ENCODE results near the gene BBLN.
A peak's percentile ranks its signal among the peaks of the same experiment; 100 is the strongest.
"Not testable (repeated sequence)": the region's sequence is repeated elsewhere in the genome, so short reads cannot be mapped to it uniquely, and the experiment has no call there.

BBLN gene

DNA sequence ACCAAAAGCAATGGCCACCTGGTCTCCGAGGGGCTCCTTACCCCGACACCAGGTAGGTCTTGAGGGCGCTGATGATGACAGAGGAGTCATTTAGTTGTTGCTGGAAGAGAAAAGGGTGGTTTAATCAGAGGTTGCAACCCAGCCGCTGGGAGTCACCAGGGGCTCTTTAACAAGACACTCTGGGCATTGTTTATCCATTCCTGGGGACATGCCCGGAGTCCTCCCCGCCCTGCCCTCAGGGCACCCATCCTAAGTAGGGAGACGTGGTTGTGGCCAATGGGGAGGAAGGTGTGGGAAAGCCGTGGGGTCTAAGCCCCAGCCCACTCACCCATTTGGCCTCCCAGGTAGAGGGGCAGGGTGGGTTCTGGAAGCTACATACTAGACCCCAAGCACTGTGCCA lies 35.6 kb upstream of the BBLN start:
- no peak for DNase-seq (ENCODE audit: low read depth, low spot score)

DNA sequence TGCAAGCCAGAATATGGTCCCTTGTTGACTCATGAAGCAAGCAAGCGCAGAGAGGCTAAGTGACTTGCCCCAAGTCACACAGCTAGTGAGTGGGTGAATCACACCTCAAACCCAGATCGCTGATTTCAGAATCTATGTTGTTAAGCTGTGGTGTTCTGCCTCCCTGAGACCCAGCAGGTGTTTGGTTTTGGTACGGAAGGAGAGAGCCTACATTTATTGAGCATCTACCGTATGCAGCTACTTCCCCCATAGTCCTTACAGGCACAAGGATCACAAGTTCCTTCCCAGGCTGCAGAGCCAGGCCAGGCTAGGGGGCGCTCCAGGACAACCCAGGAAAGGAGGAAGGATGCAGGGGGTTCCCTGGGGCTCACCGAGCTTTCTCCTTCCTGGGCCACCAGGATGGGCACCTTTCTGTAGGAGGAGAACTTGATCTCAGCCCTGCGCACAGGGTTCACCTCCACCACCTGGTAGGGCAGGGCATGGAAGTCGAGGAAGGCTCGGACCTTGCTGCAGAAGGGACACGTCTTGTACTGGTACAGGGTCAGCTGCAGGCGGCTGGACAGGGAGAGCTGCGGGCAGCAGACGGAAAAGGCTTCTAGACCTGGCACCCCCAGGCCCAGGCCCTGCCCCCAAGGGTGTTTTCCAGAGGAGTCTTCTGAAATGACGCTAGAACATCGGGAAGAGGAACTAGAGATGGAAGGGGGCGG lies 35.0 kb upstream of the BBLN start:
- DNase-seq (ENCODE audit: low read depth, low spot score), result peak; percentile 23

DNA sequence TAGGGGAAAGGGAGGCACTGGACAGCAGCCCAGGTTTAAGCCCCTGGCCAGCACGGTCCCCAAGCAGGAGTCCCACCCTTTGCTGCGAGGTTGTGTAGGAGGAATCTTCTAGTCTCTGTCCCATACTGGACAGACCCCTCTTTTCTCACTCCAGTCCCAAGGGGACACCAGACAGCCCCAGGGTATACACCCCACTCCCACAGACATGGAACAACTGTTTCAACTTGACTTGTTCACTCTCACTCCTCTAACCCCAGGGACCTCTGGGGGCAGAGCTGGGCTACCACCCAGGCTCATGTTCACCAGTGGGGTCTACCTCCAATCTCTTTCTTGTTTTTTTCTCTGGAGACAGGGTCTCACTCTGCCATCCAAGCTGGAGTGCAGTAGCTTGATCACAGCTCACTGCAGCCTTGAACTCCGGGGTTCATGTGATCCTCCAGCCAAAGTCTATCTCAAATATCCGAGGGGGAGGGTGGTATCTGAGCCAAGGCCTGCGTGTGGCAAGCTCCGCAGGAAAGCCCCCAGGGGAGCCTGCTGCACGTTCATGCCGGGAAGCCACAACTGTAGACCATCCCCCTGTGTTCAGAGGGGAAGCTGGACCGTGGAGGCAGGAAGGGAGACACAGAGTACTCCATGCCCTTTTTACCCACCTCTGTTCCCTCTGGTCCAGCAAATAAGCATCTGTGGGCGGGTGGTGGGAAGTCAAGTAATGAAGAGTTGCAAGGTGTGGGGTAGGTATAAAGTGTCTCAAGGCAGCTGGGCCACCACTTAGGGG lies 34.3 kb upstream of the BBLN start:
- no peak for DNase-seq (ENCODE audit: low read depth, low spot score)

DNA sequence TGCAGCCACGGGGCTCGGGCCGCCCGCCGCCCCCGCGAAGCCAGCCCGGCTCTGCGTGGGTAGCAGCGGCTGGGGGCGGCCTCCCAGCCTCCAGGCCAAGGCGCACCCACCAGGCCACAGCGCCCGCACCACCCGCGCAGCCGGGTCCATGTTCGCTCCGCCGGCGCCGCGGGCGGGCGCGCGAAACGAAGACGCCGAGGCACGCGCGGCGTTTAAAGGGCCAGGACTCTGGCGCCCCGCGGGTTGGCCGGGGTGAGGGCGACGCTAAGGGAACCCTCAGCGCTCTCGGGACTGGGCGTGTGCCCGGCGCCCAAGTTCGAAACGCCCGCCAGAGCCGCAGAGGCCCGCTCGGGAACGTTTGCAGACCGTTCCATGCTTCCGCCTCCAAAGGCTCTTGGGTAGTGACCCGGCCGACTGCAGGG lies 32.5 kb upstream of the BBLN start, which contains the start of gene PTGES2:
PTGES2 (minus strand) TSS at position 162 of the 422 bp plus-strand sequence; CDS start at position 150, 12 bp downstream.
- DNase-seq (ENCODE audit: low read depth, low spot score), result peak; percentile 46

DNA sequence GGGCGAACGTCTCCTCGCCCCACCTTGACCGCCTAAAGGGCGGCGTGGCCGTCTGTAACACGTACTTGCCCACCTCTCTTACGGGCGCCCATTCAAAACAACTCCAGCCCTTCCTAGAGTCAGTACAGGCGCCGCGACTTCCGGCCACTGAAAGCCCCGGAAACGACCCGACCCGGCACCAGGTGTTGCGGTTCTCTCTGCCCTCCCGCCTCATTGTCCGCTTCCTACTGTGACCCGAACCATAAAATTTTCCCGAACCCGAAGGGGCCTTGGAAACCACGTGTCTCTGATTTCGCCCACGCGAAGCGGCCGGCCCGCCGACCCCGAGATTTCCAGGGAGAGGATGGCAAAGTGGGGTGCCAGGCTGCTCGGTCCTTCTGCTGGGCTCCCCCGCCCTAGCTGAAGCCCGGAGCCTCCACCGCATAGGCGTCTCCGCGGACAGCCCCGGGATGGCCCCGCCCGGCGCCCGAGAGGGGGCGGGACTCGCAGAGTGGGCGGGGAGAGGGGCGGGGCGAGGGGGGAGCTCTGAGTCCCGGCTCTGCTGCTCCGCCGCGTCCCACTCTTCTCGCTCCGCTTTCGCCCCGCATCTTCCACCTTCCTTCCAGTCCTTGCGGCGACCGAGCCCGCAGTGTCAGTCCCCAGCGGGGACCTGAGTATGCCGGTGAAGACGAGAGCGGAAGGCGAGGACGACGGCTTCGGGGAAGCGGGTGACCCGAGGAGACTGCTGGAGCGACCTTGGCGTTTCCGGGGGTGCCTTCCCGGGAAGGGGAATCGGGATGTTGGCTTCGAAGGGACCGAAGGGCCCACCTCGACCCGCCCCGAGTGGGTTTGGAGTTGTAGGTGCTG lies 31.9 kb upstream of the BBLN start:
- DNase-seq (ENCODE audit: low read depth, low spot score), result peak; percentile 78

DNA sequence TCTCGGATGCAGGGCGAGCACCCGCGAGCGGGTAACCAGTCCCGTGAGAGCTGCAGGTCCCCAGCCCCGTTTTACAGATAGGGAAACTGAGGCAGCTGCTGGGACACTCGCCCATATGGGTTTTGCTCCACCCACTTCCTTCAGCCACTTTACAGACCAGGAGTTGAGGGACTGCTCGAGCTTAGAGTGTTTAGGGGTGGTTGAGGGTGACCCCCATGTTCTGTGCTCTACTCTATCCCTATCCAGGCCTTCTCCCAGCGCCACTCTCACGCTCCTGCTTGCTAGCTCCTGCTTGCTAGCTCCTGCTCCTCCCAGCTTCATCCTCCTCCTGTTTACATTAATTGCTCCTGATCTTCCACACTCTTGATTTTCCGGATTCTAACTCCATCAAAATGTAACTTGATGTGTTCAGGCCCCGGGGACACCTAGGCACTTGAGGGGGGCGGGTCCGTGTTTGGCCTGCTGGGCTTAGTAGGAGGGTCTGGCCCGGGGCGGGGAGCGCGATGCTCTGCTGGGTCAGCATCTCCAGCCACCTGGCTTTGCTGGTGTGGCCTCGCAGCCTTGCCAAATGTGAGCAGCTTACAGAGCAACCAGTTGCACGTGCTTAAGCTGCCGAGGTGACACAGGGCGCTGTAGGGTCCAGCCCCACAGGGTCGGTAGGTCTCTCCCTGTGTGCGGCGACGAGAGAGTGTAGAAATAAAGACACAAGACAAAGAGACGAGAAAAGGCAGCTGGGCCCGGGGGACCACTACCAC lies 31.1 kb upstream of the BBLN start:
- DNase-seq (ENCODE audit: low read depth, low spot score), result no peak

DNA sequence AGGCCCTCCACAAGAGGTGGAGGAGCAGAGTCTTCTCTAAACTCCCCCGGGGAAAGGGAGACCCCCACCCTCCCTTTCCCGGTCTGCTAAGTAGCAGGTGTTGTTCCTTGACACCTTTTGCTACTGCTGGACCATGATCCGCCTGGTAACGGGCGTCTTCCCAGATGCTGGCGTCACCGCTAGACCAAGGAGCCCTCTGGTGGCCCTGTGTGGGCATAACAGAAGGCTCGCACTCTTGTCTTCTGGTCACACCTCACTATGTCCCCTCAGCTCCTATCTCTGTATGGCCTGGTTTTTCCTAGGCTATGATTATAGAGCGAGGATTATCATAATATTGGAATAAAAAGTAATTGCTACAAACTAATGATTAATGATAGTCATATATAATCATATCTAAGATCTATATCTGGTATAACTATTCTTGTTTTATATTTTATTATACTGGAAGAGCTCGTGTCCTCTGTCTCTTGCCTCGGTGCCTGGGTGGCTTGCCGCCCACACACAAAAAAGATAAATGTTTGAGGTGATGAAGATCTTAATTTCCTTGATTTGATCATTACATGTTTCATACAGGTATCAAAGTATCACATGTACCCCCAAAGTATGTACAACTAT lies 30.0 kb upstream of the BBLN start:
- not testable (repeated sequence) for DNase-seq (ENCODE audit: low read depth, low spot score)

DNA sequence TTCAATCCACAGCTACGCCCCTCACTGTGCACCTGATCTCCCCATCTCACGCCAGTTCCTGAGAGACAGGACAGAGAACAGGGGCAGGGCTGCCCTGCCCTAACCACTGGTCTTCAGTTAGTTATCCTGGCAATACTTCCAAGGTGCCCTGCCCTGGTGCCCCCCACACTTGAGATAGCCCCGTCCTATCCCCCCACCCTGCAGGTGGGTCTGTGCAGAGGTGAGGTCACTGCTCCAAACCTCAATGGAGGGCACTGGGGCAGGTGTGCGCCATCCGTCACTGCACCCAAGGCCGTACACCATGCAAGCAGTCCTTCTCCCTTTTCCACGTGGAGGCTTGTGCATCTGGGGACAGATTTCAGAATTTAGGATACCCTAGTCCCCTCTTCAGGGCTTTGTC lies 29.4 kb upstream of the BBLN start:
- DNase-seq (ENCODE audit: low read depth, low spot score), result not testable (repeated sequence)

DNA sequence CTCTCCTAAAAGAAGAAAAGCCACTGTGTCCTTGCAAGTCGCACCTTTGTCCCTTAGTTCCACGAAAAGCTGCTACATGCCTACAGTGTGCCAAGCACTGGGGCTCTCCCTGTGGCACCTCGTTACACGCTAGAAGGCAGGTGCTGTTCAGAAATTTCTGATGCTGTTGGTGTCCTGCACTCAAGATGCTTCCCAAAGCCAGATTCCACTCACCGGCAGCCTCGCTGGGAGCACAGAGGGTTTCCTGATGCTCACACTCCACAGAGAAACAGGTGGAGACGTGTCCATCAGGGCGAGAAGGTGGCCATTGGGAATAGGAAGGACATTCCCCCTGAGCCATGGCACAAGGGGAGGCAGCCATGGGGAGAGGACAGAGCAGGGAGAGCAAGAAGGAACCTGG lies 28.7 kb upstream of the BBLN start:
- DNase-seq (ENCODE audit: low read depth, low spot score), result not testable (repeated sequence)

DNA sequence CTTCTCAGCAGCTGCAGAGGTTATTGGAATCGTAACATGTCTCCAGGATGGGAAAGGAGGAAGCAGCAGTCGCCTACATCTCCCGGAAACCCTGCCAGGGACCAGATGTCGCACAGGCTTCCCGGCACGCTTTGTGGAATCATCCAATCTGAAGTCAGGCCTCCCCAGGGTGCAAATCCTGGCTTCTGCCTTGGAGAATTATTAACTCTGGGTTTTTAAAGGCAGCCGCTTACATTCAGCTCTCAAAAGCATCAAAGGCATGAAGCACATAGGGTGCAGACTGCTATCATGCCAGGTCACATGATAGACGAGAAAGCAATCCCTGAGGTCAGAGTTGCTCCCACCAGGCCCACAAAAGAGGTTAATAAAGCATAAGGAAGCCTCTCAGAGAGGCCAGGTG lies 27.9 kb upstream of the BBLN start:
- DNase-seq (ENCODE audit: low read depth, low spot score), result not testable (repeated sequence)

DNA sequence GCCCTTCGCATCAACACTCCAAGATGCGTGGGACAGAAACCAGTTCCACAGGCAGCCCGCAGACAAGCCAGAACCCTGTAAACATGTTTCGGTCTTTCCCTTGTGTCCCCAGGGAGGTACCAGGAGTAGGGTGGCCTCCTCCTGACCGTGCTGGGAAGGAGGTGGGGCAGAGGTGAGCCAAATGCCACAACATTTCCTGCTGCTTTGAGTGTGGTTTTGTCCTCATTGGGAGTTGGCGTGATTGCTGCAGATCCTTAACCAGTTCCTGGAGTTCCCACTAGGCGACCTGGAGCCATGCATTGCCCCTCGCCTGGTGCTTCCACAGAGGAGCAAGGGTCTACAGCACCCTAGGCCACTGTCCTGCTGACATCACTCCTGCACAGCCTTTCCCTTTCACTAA lies 24.5 kb upstream of the BBLN start:
- not testable (repeated sequence) for DNase-seq (ENCODE audit: low read depth, low spot score)

DNA sequence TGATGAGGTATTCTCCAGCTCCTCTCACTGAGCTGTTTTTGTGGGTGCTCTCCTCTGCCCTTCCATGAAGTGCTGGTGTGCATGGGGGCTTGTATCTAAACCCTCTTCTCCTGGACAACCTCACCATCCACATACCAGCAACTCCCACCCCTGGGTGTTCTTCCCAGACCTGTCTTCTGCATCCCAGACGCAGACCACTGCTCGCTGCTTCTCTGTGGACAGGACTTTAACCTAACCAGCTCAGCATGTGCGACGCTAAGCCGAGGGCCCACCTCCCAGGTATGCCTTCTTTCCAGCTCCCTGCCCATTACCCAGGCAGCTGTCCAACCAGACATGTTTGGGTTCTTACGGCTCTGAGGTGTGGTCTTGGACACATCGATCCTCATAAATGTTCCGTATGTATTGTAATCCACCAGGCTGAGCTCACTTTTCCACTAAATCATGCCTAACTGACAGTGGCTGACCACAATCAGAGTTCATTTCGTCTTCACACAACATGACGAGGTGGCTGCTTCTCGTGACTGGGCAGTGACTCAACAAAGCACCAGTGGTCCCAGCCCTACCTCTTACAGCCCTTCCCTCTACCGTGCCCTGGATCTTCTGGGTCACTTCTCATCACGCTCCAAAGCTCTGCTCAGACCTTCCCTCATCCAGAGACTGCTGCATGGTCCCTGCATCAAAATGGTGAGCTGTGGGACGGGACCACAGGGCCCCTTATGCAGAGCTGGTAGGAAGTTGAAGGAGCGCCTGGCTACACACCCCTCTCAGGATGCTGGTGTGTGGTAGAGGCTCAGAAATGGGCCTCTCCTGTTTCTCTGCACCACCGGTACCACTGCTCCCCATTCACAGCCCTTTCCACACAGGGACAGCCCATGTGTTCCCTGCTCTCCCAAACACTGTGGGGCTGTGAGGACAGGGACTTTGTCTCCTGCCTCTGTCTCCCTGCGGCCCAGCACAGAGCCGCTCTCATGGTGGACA lies 23.0 kb upstream of the BBLN start:
- no peak for DNase-seq (ENCODE audit: low read depth, low spot score)

DNA sequence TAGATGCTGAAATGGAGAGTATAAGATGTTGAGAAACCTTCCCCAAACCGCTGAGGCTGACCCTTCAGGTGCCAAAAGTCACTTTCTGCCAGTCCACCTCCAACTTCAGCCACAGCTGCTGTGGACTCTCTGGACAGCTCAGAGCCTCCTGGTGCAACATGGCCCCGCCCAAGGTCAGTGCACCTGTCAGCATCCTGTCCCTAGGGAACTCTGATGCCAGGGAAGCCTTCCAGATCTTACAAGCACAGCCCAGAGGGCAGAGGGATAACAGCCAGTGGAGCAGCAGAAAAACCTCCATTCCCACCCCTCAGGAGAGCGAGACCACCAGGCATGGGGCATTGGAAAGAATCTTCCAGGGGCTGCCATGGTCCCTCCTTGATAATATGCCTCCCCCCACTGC lies 22.1 kb upstream of the BBLN start:
- no peak for DNase-seq (ENCODE audit: low read depth, low spot score)

DNA sequence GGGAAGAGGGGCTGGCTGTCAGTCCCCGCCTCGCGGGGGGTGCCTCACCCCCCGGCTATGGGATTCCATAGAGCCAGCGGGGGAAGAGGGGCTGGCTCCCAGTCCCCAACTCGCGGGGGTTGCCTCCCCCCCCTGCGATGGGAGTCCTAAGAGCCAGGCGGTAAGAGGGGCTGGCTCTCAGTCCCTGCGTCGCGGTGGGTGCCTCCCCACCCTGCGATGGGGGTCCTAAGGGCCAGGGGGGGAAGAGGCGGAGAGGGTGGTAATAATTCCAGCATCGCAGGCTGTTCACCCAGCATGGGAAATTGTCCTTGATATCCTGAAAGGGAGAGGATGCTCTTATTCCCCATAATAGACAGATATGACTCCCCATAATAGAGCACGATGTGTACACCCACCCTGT lies 20.4 kb upstream of the BBLN start:
- no peak for DNase-seq (ENCODE audit: low read depth, low spot score)

DNA sequence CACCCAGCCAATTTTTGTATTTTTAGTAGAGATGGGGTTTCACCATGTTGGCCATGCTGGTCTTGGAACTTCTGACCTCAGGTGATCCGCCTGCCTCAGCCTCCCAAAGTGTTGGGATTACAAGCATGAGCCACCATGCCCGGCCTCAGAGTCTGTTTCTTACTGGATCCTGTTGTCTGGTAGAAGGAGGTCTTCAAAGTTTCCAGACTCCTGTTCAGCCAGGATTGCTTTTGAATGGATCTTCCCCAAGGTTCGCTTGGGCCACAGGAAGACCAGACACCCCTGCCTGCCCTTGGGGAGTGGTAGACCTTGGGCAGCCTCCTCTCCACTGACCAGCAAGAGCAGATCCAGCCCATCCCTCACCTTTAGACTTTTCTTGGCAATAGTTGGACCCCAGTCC lies 18.5 kb upstream of the BBLN start:
- no peak for DNase-seq (ENCODE audit: low read depth, low spot score)

DNA sequence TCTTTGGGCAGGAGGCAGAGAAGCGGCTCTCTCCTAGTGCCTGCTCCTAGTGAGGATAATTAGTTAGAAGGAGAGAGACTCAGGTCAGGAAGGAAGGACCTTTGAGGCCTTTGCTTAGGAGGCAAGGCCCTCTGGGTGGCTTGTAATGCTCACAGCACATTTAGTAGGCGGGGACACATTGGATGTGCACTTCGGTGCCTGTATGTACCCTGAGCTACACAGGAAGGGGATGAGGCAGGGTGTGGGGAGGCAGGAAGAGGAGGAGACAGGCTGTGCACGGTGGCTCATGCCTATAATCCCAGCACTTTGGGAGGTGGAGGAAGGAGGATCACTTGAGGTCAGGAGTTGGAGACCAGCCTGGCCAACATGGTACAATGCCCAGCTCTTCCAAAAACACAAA lies 18.0 kb upstream of the BBLN start:
- DNase-seq (ENCODE audit: low read depth, low spot score), result no peak

DNA sequence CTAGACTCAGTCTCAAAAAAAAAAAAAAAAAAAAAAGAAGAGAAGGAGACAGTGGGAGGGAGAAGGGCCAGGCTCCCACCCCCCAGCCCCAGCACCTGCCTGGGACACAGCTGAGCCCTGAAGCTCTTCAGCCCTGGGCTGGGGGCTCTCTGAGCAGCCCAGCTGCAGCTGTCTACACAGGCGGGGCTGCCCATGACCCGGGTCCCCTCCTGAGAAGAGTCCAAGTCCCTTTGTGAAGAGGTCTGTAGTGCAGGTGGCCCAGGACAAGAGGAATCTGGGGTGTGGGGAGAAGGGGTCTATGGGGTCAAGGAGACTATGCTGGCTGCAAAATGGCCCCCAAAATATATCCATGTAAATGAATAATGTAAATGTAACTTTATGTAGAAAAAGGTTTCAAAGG lies 17.5 kb upstream of the BBLN start:
- DNase-seq (ENCODE audit: low read depth, low spot score), result no peak

DNA sequence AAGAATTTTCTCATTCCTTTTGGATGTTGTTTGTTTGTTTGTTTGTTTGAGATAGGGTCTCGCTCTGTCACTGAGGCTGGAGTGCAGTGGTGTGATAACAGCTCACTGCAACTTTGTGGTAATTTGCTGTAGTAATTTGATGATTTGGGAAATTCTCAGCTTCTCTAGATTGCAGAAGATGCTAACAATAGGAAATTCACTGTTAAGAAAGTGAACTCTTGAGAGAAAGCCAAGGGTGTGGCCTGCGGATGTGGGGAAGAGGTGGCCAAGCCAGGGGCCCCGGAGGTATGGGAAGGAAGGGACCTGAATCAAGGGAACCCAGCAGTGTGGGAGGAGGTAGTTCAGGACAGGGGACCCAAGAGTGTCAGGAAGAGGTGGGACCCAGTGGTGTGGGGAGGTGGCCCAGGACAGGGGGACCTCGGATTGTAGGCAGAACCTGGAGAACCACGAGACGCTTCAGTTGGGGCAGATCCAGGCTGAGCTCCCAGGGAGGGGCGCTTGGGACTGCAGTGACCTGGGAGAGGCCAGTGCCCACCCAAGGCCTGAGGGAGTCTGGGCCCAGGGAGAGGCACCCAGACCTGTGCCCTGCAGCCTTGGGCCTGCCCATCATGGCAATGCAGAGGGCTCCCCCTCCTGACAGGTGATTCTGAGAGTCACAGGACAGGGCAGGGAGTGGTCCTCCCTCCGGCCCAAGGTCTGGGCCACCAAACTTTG lies 16.4 kb upstream of the BBLN start:
- no peak for DNase-seq (ENCODE audit: low read depth, low spot score)

Data from smooth muscle cell of the brain vasculature (primary cell).